ENCODE measurements around the gene ATP8A2. TPM values are rescaled to one million over a fixed set of nuclear protein-coding genes. Genes with fewer than 3 reads are reported as not detected.

Gene ATP8A2
- polyA plus RNA-seq, 3 donors = not detected

DNA sequence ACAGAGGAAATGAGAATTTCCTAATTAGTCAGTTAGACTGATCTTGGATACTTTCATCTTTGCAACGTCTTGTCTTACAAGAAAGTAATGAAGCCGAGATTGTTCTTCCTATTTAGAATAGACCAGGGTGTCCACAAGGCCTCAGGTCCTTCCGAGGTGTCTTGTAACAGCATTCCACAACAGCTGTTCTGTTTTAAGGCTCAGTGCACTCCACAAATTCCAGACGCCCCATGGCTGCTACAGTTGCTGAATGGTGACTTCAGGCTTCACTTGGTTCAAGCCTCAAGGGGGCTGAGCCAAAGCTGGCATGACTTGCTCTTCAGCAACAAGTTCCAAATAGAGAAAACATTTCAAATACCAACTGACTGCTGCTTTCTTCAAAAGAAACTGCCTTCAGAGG is 536.6 kb downstream of the ATP8A2 start:
- intact Hi-C loops (cut with micrococcal nuclease) = no loop called here
- H3K27me3 ChIP-seq (ENCODE audit: control insufficient read depth in 2 of 2, insufficient read depth in 2 of 2, low read length in 2 of 2) = no peaks in the 10 kb centered on the region
- WGBS (ENCODE audit: insufficient coverage) = 88% methylated on average over 4 of the region's 4 CpGs
- no peaks in the 10 kb centered on the region for H4K20me1 ChIP-seq (ENCODE audit: insufficient read depth, low read length)
- no peaks in the 10 kb centered on the region for H3K9me3 ChIP-seq (replicated peaks in 1 of 2; ENCODE audit: control insufficient read depth in 1 of 2, insufficient read depth in 1 of 2, low read length in 2 of 2)
- no peak overlapping the region for H3K9ac ChIP-seq (ENCODE audit: insufficient read depth, low read length, poor library complexity, severe bottlenecking)
- no peaks in the 10 kb centered on the region for H3K79me2 ChIP-seq (ENCODE audit: insufficient read depth, low read length)
- Mint-ChIP-seq H3K4me1 (no peaks in the 10 kb centered on the region), H3K4me3 (no peak overlapping the region), H3K27me3 (ENCODE audit: low read depth in 3 of 3) (peaks cover 0 to 2% (median 0%) of the 10 kb centered on the region in 3 donors), H3K9me3 (peaks cover 0 to 6% (median 2%) of the 10 kb centered on the region in 7 donors), H3K36me3 (no peaks in the 10 kb centered on the region), H3K27ac (no peak overlapping the region)
- no peaks in the 10 kb centered on the region for H3K36me3 ChIP-seq (replicated peaks in 1 of 2; ENCODE audit: control insufficient read depth in 1 of 2, insufficient read depth in 2 of 2, low read length in 2 of 2)
- no peak overlapping the region for H3K27ac ChIP-seq (ENCODE audit: low read depth in 1 of 2, low read length in 2 of 2)
- no peak for DNase-seq
- H3K4me1 ChIP-seq (ENCODE audit: control insufficient read depth in 1 of 2, insufficient read depth in 2 of 2, low read length in 2 of 2) = peaks cover 0 to 7% of the 10 kb centered on the region in 2 donors
- H2AFZ ChIP-seq (ENCODE audit: insufficient read depth, low read depth, low read length, poor library complexity, severe bottlenecking) = no peak overlapping the region
- TF ChIP-seq, protein P1, sequence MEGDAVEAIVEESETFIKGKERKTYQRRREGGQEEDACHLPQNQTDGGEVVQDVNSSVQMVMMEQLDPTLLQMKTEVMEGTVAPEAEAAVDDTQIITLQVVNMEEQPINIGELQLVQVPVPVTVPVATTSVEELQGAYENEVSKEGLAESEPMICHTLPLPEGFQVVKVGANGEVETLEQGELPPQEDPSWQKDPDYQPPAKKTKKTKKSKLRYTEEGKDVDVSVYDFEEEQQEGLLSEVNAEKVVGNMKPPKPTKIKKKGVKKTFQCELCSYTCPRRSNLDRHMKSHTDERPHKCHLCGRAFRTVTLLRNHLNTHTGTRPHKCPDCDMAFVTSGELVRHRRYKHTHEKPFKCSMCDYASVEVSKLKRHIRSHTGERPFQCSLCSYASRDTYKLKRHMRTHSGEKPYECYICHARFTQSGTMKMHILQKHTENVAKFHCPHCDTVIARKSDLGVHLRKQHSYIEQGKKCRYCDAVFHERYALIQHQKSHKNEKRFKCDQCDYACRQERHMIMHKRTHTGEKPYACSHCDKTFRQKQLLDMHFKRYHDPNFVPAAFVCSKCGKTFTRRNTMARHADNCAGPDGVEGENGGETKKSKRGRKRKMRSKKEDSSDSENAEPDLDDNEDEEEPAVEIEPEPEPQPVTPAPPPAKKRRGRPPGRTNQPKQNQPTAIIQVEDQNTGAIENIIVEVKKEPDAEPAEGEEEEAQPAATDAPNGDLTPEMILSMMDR (IDR thresholded peaks at IDR 0.05) = no peak
- no peak overlapping the region for H3K4me2 ChIP-seq (replicated peaks; ENCODE audit: extremely low read depth, low read length, poor library complexity, severe bottlenecking)
- H3K4me3 ChIP-seq (replicated peaks in 1 of 3; ENCODE audit: low read depth in 2 of 3, low read length in 3 of 3) = no peak overlapping the region

DNA sequence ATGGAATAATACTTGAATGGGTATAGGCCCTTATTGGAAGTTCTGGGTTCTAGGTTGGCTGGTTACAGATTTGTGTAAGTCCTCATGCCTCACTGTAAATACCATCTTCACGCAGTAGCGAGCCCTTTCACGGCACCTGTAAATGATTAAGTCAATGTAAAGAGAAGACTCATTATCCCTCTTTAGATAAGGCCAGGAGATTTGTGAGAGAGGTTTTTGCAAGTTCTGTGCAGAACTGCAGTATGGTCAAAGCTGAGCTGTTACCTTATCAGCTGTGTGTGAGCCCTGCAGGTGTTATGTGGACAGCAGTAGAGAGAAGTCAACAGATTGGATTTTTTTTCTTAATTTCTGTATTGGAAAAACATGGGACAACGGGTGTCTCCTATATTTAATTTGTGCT is 538.5 kb downstream of the ATP8A2 start:
- H3K36me3 Mint-ChIP-seq = no peaks in the 10 kb centered on the region
- 63% methylated on average over 1 of the region's 4 CpGs for WGBS (ENCODE audit: insufficient coverage)
- Histone ChIP-seq H3K27me3 (ENCODE audit: control insufficient read depth in 2 of 2, insufficient read depth in 2 of 2, low read length in 2 of 2) (no peaks in the 10 kb centered on the region), H3K4me2 (replicated peaks; ENCODE audit: extremely low read depth, low read length, poor library complexity, severe bottlenecking) (no peak overlapping the region), H3K27ac (ENCODE audit: low read depth in 1 of 2, low read length in 2 of 2) (no peak overlapping the region), H3K36me3 (replicated peaks in 1 of 2; ENCODE audit: control insufficient read depth in 1 of 2, insufficient read depth in 2 of 2, low read length in 2 of 2) (no peaks in the 10 kb centered on the region), H3K9ac (ENCODE audit: insufficient read depth, low read length, poor library complexity, severe bottlenecking) (no peak overlapping the region), H4K20me1 (ENCODE audit: insufficient read depth, low read length) (no peaks in the 10 kb centered on the region), H3K4me1 (ENCODE audit: control insufficient read depth in 1 of 2, insufficient read depth in 2 of 2, low read length in 2 of 2) (peaks cover 0 to 7% of the 10 kb centered on the region in 2 donors), H2AFZ (ENCODE audit: insufficient read depth, low read depth, low read length, poor library complexity, severe bottlenecking) (no peak overlapping the region), H3K4me3 (replicated peaks in 1 of 3; ENCODE audit: low read depth in 2 of 3, low read length in 3 of 3) (no peak overlapping the region), H3K79me2 (ENCODE audit: insufficient read depth, low read length) (no peaks in the 10 kb centered on the region), H3K9me3 (replicated peaks in 1 of 2; ENCODE audit: control insufficient read depth in 1 of 2, insufficient read depth in 1 of 2, low read length in 2 of 2) (no peaks in the 10 kb centered on the region)
- peaks cover 0 to 2% (median 0%) of the 10 kb centered on the region in 3 donors for H3K27me3 Mint-ChIP-seq (ENCODE audit: low read depth in 3 of 3)
- no peak for DNase-seq
- H3K27ac Mint-ChIP-seq = no peak overlapping the region
- TF ChIP-seq, protein P1 (IDR thresholded peaks at IDR 0.05) = no peak
- H3K9me3 Mint-ChIP-seq = peaks cover 0 to 9% (median 2%) of the 10 kb centered on the region in 7 donors
- intact Hi-C loops (cut with micrococcal nuclease) = no loop called here
- H3K4me3 Mint-ChIP-seq = no peak overlapping the region
- no peaks in the 10 kb centered on the region for H3K4me1 Mint-ChIP-seq

Measured in CD14-positive monocyte (primary cell).